Right renal pelvis (tissue), 4 donors: ENCODE data around the gene HSPA5. TPM values are rescaled to one million over a fixed set of nuclear protein-coding genes. Genes with fewer than 3 reads are reported as not detected.
A peak's percentile ranks its signal among the peaks of the same experiment; 100 is the strongest.
"Not testable (repeated sequence)": the region's sequence is repeated elsewhere in the genome, so short reads cannot be mapped to it uniquely, and the experiment has no call there.

Experiments used
- DNase-seq, 4 donors: peaks; one replicate each; pipeline ENCODE4 v3.0.0-alpha.2; 2013; ENCODE audit warnings: low read depth in 4 of 4, low spot score in 3 of 4, missing footprints in 1 of 4
- polyA plus RNA-seq, 4 donors: library from polyadenylated mRNA; unstranded; fragments of 120-200 nt; gene quantifications; one replicate each; pipeline ENCODE4 v1.2.1, GENCODE V29; 2013; ENCODE audit not compliant: insufficient read length in 4 of 4

HSPA5 gene
- 100 to 1,000 TPM; 404 to 466 (median 435) TPM for polyA plus RNA-seq

GRCh38 chr9:125241000-125241862 lies at the start of gene HSPA5:
TSS of gene HSPA5 (minus strand) at chr9:125241343. CDS start at chr9:125241126, 217 bp downstream.
- peak; percentile 97 to 99 (median 99) for DNase-seq

DNA sequence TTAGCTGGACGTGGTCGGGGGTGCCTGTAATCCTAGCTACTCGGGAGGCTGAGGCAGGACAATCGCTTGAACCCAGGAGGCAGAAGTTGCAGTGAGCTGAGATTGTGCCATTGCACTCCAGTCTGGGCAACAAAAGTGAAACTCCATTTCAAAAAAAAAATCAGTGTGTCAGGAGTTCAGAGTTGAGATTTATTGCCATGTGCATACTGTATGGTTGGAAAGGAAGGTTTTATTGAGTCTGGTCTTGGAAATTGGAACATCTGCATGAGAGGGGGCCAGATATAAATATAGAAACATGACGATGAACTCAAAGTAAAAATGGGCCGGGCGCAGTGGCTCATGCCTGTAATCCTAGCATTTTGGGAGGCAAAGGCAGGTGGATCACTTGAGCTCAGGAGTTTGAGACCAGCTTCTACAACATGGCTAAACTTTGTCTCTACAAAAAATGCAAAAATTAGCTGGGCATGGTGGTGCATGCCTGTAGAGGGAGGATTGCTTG lies 45.8 kb upstream of the HSPA5 start:
- DNase-seq: not testable (repeated sequence)

DNA sequence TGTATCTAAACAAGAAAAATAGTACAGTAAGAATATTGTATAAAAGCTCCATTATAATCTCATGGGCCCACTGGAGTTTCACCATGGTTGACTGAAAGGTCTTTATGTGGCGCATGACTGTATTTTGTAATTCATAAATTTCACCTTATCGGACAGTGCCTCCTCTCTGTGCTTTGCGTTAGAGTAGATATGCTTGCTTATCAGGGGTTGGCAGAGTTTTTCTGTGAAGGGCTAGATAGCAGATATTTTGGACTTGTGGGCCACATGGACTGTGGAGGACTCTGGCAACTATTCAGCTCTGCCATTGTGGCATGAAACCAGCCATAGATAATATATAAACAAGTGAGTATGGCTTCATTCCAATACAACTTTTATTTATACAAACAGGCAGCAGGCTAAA lies 43.7 kb upstream of the HSPA5 start:
- DNase-seq: no peak

DNA sequence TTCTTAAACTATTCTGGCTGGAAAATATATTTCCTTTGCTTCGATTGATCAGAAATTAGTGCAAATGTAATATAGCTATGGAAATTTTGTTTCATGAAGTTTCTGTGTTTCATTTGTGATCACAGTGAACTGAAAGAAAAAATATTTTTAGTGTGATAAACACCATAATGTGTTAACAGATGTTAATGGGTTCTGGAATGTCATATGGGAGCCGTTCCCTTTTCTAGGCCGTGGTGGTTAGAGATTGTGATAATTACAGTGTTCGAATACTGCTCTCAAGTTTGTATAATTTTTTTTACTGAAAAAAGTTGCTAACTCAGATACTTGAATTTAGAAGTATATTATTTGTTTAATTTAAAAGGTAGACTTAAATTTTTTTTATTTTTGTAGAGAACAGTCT lies 39.8 kb upstream of the HSPA5 start:
- DNase-seq: no peak

DNA sequence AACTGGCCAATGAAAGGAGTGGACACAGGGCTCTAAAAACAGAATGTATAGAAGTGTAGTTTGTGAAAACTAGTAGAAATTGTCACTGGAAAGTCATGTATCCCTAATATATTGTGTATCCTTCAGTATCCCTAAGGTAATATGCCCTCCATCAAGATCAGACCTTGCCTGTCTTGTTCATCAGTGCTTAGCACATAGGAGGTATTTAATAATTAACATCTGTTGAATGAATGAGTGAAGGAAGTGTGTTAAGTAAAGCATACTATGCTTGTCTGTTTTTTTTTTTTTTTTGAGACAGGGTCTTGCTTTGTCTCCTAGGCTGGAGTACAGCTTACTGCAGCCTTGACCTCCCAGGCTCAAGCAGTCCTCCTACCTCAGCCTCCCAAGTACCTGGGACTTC lies 36.3 kb upstream of the HSPA5 start:
- no peak for DNase-seq

GRCh38 chr9:125276771-125277170 lies 35.6 kb upstream of the HSPA5 start:
- DNase-seq: no peak

- DNase-seq: peak in 1 of 4 donors; percentile 5
Measured at GRCh38 chr9:125272697-125273096, 31.6 kb upstream of the HSPA5 start.

DNA sequence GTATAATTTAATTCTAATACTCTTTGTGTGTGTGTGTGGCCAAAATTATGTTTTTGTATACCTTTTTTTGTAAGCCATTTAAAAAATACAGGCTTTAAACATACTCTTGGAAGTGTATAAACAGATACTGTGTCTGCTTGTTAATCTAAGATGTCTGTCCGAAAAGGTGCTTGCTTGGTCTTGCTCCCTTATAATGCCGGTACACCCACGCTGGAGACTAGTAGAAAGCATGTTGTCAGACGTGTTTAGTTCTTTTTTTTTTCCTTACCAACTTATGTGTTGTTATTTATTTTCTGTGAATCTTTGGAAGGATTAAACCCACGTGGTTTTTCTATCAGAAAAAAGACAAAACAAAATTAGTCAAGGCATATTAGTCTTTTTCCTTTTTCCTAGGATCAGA lies 29.9 kb upstream of the HSPA5 start:
- DNase-seq: no peak

GRCh38 chr9:125269014-125269397 lies 27.9 kb upstream of the HSPA5 start:
- no peak for DNase-seq

DNA sequence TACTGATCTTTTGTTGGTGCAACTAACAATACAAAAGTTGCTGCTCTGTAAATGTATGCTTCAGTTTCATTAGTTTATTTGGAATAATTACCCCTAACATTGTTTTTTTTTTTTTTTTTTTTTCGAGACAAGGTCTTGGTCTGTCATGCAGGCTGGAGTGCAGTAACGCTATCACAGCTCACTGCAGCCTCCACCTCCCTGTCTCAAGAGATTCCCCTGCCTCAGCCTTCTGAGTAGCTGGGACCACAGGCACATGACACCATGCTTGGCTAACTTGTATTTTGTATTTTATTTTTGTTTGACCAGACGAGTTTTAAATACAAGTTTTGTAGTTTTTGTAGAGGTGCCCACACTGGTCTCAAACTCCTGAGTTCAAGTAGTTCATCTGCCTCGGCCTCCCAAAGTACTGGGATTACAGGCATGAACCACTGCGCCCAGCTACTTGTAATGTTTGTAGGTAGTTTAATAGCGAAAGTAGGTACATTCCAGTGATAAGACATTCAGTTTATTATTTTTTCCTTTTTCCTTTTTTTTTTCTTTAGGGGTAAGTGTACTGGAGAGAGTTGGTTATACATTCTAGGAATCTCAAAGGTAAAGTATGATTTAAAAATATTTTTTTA lies 27.4 kb upstream of the HSPA5 start:
- DNase-seq: no peak

- not testable (repeated sequence) for DNase-seq
Measured at GRCh38 chr9:125264068-125264467, 22.9 kb upstream of the HSPA5 start.

GRCh38 chr9:125262294-125262991 lies 21.3 kb upstream of the HSPA5 start:
- peak in 1 of 4 donors; percentile 18 for DNase-seq

DNA sequence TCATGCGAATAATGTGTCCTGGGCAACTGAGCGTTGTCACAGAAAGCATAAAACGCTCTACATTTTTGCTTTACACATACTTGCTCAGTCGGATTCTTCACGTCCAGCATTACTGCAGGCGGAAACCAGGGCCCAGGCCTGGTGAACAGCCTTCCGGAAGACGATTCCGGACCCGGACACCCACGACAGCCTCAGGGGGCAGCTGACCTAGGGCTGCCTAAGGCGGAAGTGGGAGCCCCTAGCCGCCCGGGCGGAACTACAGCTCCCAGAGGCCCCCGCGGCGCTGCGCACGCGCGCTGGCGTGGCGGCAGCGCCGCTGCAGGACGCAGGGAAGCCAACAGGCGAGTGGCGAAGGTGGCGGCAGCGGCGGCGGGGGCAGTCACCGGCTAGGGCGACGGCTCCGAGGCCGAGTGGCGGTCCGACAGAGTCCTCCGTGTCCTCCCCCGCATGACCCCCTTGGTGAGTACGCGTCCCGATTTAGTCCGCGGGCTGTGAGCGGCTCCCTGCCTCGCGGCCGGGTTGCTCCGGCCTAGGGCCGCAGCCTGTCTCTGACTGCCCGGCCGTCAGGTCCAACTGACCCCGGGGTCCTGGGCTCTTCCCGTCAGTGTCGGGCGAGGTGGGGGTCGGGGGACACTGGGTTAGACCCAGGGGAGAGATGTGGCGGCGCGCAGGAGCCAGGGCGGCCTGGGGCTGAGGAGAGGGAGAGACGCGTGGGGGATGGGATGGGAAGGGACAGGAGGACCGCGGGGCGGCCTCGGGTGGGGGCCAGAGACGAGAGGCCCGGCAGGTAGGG lies 20.6 kb upstream of the HSPA5 start, which contains the start of gene GAPVD1:
Gene GAPVD1, plus strand, starts transcription at position 326 of the 793 bp plus-strand sequence. CDS start 37,096 bp downstream, outside the sequence.
- peak; percentile 85 to 89 (median 87) for DNase-seq

- DNase-seq: no peak
Measured at GRCh38 chr9:125260561-125260960, 19.4 kb upstream of the HSPA5 start.

DNA sequence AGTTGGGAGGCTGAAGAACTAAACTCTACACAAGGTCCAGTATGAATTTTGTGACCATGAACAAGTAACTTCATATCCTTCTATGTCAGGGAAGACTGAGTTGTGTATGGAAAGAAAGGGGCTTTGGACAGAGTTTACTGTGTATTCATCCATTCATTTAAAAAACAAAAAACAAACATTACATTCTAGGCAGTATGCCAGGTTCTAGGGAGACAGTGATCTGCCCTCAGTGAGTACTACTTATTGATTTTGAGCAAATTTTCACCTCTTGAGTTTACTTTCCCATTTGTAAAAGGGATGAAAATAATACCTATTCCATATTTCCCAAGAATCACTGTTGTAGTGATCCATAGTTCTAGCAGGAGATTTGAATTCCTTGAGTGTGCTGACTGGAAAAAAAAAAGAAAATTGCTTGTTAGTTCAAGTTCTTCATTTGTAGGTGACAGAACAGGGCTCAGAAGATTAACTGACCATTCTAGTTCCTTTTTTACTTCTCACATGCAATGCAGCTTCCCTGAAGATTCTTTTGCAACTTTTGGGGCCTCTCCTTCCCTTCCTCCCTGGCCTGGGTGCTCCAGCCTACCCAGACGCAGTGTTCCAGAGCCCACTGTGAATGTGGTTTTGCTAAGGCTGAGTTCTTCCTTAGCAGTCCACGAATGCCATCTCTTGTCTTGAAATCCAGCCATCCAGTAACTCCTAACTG lies 17.8 kb upstream of the HSPA5 start:
- DNase-seq: no peak

- no peak for DNase-seq
Measured at GRCh38 chr9:125258160-125258785, 17.1 kb upstream of the HSPA5 start.

- DNase-seq: peak in 1 of 4 donors; percentile 8
Measured at GRCh38 chr9:125255781-125256391, 14.7 kb upstream of the HSPA5 start.

- DNase-seq: no peak
Measured at GRCh38 chr9:125254231-125254630, 13.1 kb upstream of the HSPA5 start.

- no peak for DNase-seq
Measured at GRCh38 chr9:125246261-125246667, 5.1 kb upstream of the HSPA5 start.
